ENCODE results near the gene PNPLA8.
"Not testable (repeated sequence)": the region's sequence is repeated elsewhere in the genome, so short reads cannot be mapped to it uniquely, and the experiment has no call there.

PNPLA8 gene, protein sequence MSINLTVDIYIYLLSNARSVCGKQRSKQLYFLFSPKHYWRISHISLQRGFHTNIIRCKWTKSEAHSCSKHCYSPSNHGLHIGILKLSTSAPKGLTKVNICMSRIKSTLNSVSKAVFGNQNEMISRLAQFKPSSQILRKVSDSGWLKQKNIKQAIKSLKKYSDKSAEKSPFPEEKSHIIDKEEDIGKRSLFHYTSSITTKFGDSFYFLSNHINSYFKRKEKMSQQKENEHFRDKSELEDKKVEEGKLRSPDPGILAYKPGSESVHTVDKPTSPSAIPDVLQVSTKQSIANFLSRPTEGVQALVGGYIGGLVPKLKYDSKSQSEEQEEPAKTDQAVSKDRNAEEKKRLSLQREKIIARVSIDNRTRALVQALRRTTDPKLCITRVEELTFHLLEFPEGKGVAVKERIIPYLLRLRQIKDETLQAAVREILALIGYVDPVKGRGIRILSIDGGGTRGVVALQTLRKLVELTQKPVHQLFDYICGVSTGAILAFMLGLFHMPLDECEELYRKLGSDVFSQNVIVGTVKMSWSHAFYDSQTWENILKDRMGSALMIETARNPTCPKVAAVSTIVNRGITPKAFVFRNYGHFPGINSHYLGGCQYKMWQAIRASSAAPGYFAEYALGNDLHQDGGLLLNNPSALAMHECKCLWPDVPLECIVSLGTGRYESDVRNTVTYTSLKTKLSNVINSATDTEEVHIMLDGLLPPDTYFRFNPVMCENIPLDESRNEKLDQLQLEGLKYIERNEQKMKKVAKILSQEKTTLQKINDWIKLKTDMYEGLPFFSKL

DNA sequence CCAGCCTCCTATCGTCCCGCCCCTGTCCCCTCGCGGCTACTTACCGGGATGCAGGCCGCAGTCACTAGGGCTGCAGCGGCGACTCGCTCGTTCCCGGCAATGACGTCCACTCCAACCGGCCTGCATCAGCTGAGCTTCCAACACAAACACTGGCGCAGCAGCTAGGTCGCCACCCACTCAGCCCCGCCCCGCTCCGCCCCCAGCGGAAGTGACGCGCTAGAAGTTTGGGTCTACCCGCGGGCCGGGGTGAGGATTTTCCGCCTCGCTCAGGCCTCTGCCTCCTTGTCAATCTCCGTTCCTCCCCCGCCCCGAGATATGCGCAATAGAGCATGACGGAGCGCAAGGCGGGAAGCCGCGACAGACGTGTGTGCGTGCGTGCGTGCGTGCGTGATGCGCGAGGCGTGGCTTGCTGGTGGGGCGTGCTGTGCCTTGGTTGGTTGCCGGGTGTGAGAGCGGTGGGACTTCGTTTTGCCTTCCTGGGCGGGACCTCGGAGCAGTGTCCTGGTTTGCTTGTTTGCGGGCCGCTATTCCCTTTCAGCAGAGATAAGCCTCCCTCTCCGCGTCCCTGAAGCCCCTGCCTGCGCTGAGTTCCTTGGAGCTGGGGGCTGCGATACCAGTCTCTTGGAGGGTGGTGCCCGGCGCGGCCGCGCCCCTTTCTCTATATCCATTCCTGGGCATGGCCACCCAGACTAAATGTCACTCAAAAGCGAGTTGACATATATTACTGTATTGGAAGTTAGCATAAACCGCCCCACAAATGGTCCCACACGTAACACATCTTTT, at the start of gene PNPLA8:
PNPLA8 (minus strand) TSS at position 151 of the 783 bp plus-strand sequence. CDS start 10,644 bp downstream, outside the sequence.
- DNase-seq (ENCODE audit: low spot score) = peak; percentile 99

GRCh38 chr7:108575156-108575555, 49.2 kb upstream of the PNPLA8 start:
- no peak for DNase-seq (ENCODE audit: low spot score)

DNA sequence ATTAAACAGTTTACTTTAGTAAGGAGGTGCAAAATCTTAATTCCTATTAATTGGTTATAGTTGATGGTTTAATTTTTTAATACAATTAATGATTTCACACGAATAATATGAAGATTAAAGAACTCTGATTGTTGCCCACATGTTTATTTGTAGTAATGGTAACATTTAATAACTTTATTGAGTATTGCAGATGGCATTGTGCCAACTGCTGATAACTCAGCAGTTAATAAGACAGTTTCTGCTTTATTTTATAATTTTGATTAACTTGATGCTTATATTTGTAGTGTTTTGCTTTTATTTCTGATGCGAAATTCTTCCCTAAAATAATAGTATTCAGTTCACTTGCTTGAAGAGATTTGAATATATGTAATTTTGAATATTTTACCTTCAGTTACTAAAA, 46.5 kb upstream of the PNPLA8 start:
- no peak for DNase-seq (ENCODE audit: low spot score)

DNA sequence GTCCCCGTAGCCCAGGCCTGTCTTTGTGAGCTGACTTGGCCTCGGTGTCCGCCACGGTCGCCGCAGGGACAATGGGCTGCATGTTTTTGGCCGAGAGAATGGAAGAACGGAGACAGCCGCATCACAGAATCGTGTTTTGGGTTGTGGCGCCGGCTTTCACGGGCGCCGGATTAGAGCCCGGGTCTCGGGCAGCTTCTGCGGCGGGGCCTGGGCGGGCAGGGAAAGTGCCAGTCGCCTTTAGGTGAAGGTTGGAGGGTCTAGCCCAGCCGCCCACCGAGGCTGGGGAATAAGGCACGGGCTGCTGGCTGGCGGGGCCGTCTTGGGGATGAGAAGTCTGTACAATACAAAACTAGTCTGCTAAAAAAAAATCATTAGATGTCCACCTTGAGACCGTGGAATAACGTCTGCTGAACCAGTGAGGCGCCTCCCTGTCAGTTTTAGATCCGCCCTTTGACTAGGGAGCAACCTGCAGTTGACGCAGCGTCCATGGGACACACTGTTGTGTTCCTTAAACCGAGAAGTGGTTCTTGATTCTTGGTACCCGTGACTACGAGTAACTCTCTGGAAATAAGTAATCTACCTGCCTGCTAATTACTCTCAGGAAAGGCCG, 44.3 kb upstream of the PNPLA8 start:
- no peak for DNase-seq (ENCODE audit: low spot score)

- DNase-seq (ENCODE audit: low spot score) = peak; percentile 98
These were observed 43.6 kb upstream of the PNPLA8 start, which contains the start of the genes DNAJB9 and THAP5 for GRCh38 chr7:108569381-108570145. TSS of gene DNAJB9 (plus strand) at chr7:108569874. CDS start at chr7:108571727, 1,853 bp downstream. TSS of gene THAP5 (minus strand) at chr7:108569706. CDS start at chr7:108569569, 137 bp downstream.

DNA sequence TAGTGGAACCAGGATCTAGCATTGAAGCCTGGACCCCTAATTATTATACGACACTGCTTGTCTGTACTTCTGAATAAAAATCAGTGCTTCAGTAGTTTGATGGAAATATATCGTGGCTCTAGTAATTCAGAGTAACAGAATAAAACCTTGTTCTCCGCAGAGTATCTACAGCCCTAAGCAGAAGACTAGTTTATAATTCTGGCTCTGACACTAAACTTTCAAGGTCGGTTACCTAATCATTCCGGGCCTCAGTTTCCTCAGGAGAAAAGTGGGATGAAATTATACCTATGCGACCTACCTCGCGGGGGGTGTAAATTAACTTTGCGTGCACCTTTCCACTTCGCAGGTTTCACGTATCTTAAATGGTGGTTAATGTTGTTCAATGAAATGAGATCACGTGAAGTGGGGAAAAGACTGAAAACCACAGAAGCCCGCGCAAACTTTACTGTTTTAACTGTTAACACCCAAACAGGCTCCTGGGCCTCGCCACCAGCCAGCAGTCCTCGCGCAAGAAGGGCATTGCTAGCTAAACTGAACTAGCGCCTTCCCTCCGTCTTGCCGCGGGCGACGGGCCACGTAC, 43.0 kb upstream of the PNPLA8 start:
- no peak for DNase-seq (ENCODE audit: low spot score)

- DNase-seq (ENCODE audit: low spot score) = no peak
These were observed 40.1 kb upstream of the PNPLA8 start for GRCh38 chr7:108565987-108566386.

- DNase-seq (ENCODE audit: low spot score) = no peak
These were observed 35.2 kb upstream of the PNPLA8 start for GRCh38 chr7:108561047-108561619.

DNA sequence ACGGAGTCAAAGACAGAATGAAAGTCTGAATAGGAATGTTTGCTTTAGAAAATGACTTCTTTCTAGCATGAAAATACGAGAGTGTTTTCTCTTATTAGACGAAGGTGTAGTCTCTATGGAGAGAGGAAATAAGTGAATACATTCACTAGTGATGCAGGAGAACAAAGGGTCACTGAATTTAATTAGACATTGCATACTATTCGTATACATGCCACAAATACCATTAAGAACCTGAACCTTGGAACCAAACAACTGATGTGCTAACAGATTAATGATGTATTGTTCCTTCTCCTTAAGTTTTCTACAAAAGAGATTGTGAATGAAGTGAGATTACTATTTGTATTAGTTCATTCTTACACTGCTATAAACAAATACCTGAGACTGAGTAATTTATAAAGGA, 33.3 kb upstream of the PNPLA8 start:
- no peak for DNase-seq (ENCODE audit: low spot score)

DNA sequence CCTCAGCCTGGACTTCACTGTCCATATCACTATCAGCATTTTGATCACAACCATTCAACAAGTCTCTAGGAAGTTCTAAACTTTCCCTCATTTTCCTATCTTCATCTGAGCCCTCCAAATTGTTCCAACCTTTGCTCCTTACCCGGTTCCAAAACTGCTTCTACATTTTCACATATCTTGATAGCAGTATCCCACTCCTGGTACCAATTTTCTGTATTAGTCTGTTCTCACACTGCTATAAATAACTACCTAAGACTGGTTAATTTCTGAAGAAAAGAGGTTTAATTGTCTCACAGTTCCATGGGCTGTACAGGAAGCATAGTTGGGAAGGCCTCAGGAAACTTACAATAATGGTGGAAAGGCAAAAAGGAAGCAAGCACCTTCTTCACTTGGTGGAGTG, 31.7 kb upstream of the PNPLA8 start:
- DNase-seq (ENCODE audit: low spot score) = no peak

GRCh38 chr7:108557191-108557590, 31.3 kb upstream of the PNPLA8 start:
- no peak for DNase-seq (ENCODE audit: low spot score)

DNA sequence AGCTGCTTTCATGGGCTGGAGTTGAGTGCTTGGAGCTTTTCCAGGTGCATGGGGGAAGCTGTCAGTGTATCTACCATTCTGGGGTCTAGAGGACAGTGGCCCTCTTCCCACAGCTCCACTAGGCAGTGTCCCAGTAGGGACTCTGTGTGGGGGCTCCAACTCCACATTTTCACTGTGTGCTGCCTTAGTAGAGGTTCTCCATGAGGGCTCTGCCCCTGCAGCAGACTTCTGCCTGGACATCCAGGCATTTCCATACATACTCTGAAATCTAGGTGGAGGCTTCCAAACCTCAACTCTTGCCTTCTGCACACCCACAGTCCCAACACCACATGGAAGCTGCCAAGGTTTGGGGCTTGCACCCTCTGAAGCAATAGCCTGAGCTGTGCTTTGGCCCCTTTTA, 30.7 kb upstream of the PNPLA8 start:
- DNase-seq (ENCODE audit: low spot score) = not testable (repeated sequence)

GRCh38 chr7:108548141-108548896, 22.4 kb upstream of the PNPLA8 start:
- not testable (repeated sequence) for DNase-seq (ENCODE audit: low spot score)

DNA sequence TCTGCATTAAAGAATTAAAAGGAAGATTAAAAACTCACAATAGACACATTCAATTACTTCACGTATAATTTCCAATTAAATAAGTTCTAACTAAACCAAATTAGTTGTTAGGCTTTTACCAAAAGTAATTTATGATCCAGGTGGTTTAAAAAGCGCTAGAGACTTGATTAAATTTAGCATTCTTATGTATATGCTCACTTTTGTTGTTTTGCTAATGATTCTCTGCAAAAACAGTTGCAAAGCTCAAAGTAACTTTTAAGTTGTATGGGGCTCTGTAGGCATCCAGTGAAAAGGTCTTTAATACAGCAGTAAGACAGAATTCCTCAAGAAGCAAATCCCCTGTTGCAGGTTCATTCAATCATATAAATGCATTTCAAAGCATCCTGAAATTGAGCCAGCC, 15.5 kb upstream of the PNPLA8 start:
- no peak for DNase-seq (ENCODE audit: low spot score)

GRCh38 chr7:108538685-108539084, 12.8 kb upstream of the PNPLA8 start:
- not testable (repeated sequence) for DNase-seq (ENCODE audit: low spot score)

DNA sequence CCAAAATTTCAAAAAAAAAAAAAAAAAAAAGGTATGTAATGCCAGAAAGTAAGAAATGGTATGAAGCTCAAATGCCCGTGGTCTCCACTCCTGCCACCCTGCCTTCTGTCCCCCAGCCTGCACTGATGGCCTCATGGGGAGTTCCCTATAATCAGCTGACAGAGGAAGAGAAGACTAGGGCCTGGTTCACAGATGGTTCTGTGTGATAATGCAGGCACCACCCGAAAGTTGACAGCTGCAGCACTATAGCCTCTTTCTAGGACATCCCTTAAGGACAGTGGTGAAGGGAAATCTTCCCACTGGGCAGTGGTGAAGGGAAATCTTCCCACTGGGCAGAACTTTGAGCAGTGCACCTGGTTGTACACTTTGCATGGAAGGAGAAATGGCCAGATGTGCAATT, 12.3 kb upstream of the PNPLA8 start:
- not testable (repeated sequence) for DNase-seq (ENCODE audit: low spot score)

DNA sequence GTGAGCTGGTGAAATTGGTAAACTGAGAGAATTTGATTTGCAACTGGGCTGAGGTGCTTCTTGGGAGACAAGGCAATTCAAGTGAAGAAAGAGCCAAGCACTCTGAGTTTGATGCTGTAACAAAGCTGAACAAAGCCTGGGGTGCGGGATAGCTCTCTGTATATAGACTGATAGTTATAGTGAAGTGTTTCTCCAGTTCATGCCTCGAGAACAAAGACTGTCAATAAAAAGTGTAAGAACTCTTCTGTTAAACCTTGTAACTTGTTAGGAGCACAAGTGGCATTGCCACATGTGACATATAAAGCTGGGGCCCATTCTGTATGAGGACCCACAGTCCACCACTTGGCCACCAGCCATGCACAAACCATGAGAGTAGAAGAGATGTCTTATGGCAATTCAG, 11.3 kb upstream of the PNPLA8 start:
- DNase-seq (ENCODE audit: low spot score) = no peak

GRCh38 chr7:108535744-108536143, 9.8 kb upstream of the PNPLA8 start:
- no peak for DNase-seq (ENCODE audit: low spot score)

DNA sequence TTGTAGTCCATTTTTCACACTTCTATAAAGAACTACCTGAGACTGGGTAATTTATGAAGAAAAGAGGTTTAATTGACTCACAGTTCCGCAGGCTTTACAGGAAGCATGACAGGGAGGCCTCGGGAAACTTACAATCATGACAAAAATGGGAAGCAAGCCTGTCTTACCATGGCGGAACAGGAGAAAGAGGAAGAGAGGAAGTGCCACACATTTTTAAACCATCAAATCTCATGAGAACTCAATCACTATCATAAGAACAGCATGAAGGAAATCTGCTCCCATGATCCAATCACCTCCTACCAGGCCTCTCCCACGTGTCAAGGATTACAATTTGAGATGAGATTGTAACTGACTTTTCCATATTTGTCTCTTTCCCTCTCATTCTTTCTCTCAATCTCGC, 9.3 kb upstream of the PNPLA8 start:
- DNase-seq (ENCODE audit: low spot score) = no peak

DNA sequence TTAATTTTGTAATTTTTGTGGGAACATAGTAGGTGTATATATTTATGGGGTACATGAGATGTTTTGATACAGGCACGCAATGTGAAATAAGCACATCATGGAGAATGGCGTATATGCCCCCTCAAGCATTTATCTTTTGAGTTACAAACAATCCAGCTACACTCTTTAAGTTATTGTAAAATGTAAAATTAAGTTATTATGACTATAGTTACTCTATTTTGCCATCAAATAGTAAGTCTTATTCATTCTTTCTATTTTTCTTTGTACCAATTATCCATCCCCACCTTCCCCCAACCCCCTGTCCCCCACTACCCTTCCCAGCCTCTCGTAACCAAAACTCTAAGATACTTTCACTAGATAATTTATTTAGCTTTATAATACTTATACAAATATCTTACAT, 7.8 kb upstream of the PNPLA8 start:
- DNase-seq (ENCODE audit: low spot score) = no peak

All from ecto neural progenitor cell (in vitro differentiated cells).